ENCODE results near the gene KAT6B. TPM values are rescaled to one million over a fixed set of nuclear protein-coding genes. Genes with fewer than 3 reads are reported as not detected.

KAT6B gene
- total RNA-seq, 2 experiments from 2014 or later = 70.3 to 74.2 TPM

DNA sequence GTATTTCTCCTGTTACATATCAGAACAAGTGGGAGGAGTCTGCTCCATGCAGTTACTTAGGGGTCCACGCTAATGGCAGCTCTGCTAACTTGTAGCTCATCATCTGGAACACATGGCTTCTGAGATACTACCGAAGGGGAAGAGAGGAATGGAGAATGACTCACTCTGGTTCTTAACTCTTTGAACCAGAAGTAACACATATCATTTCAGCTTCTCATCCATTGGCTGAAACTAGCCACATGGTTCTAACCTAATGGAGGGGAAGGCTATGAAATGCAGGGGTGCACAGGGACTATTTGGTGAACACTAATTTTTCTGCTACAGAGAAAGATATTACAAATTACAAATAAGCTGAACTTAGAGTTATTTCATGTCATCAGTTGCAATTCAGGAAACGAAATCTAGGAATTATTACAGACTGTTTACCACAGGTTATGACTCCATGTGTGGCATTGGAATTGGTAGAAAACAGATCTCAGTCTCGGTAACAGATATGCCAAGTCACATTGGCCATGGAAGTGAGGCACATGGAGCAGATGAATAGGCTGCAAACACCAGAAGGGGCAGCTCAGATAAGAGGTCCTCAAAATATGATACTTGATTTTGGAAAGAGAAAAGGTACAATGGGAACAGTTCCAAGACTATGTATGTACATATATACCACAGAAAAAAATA is 9.4 kb upstream of the KAT6B start:
- no peak overlapping the region for H3K27ac ChIP-seq (ENCODE audit: low read depth in 1 of 2, low read length in 2 of 2)
- no peaks in the 10 kb centered on the region for H3K36me3 ChIP-seq (ENCODE audit: insufficient read depth, low read length)
- POLR2A ChIA-PET = no interaction called here
- intact Hi-C loops (cut with DNase I, micrococcal nuclease) = no loop called here
- H3K4me1 Mint-ChIP-seq (ENCODE audit: low read depth) = peaks cover 8% of the 10 kb centered on the region
- H3K4me3 Mint-ChIP-seq = no peak overlapping the region
- no peak for DNase-seq
- TF ChIP-seq, protein P1, sequence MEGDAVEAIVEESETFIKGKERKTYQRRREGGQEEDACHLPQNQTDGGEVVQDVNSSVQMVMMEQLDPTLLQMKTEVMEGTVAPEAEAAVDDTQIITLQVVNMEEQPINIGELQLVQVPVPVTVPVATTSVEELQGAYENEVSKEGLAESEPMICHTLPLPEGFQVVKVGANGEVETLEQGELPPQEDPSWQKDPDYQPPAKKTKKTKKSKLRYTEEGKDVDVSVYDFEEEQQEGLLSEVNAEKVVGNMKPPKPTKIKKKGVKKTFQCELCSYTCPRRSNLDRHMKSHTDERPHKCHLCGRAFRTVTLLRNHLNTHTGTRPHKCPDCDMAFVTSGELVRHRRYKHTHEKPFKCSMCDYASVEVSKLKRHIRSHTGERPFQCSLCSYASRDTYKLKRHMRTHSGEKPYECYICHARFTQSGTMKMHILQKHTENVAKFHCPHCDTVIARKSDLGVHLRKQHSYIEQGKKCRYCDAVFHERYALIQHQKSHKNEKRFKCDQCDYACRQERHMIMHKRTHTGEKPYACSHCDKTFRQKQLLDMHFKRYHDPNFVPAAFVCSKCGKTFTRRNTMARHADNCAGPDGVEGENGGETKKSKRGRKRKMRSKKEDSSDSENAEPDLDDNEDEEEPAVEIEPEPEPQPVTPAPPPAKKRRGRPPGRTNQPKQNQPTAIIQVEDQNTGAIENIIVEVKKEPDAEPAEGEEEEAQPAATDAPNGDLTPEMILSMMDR (IDR thresholded peaks at IDR 0.05) = no peak
- no peaks in the 10 kb centered on the region for H3K36me3 Mint-ChIP-seq (ENCODE audit: low read depth)
- no peak overlapping the region for H3K4me3 ChIP-seq (ENCODE audit: low read length)
- CTCF ChIA-PET = interaction anchor here (1.1 kb wide), 1 partner anchor 79 kb away, joined by 3 read pairs; no protein-coding TSS in a partner anchor
- ATAC-seq (ENCODE audit: poor library complexity) = no peak
- peaks cover 6% of the 10 kb centered on the region for H3K4me1 ChIP-seq (ENCODE audit: insufficient read depth, low read length)
- no peak overlapping the region for H3K27ac Mint-ChIP-seq
- no peaks in the 10 kb centered on the region for H3K27me3 ChIP-seq (ENCODE audit: control insufficient read depth in 1 of 2, insufficient read depth in 2 of 2, low read length in 2 of 2)
- no peaks in the 10 kb centered on the region for H3K9me3 ChIP-seq (ENCODE audit: control insufficient read depth in 1 of 2, insufficient read depth in 1 of 2, low read length in 2 of 2)
- H3K9me3 Mint-ChIP-seq = no peaks in the 10 kb centered on the region
- no peaks in the 10 kb centered on the region for H3K27me3 Mint-ChIP-seq

DNA sequence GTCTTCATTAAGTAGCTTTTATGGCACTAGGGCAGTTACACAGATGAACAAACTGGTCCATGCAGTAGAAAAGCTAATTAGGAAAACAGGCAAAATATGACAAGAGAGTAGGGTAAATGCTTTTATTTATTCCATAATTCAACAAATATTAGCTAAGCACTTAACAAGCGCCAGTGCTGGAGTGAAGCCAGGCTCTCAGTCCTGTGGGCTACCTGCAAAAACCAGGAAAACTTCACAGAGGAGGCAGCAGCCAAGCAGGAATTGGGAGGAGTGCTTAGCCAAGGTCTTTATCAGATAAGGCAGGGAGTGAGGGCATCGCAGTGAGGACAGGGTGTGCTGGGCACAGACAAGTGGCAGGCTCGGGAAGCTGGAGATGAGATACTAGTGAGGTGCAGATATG is 4.9 kb upstream of the KAT6B start:
- ChIA-PET POLR2A (no interaction called here), CTCF (no interaction called here)
- TF ChIP-seq, protein P1 (IDR thresholded peaks at IDR 0.05) = no peak
- Histone ChIP-seq H3K9me3 (ENCODE audit: control insufficient read depth in 1 of 2, insufficient read depth in 1 of 2, low read length in 2 of 2) (no peaks in the 10 kb centered on the region), H3K4me1 (ENCODE audit: insufficient read depth, low read length) (peaks cover 27% of the 10 kb centered on the region), H3K27ac (ENCODE audit: low read depth in 1 of 2, low read length in 2 of 2) (no peak overlapping the region), H3K27me3 (ENCODE audit: control insufficient read depth in 1 of 2, insufficient read depth in 2 of 2, low read length in 2 of 2) (no peaks in the 10 kb centered on the region), H3K4me3 (ENCODE audit: low read length) (no peak overlapping the region), H3K36me3 (ENCODE audit: insufficient read depth, low read length) (no peaks in the 10 kb centered on the region)
- H3K4me3 Mint-ChIP-seq = no peak overlapping the region
- ATAC-seq (ENCODE audit: poor library complexity) (no peak), DNase-seq (no peak)
- intact Hi-C loops (cut with DNase I, micrococcal nuclease) = loop anchor here (5.0 to 10.0 kb wide), 4 partner anchors 193 to 947 kb away; partner anchors contain the start of gene CAMK2G (in 2 of the 2)
- H3K27ac Mint-ChIP-seq = peak overlapping the region; percentile 16
- no peaks in the 10 kb centered on the region for H3K9me3 Mint-ChIP-seq
- H3K27me3 Mint-ChIP-seq = no peaks in the 10 kb centered on the region
- H3K4me1 Mint-ChIP-seq (ENCODE audit: low read depth) = peaks cover 32% of the 10 kb centered on the region
- peaks cover 3% of the 10 kb centered on the region for H3K36me3 Mint-ChIP-seq (ENCODE audit: low read depth)

DNA sequence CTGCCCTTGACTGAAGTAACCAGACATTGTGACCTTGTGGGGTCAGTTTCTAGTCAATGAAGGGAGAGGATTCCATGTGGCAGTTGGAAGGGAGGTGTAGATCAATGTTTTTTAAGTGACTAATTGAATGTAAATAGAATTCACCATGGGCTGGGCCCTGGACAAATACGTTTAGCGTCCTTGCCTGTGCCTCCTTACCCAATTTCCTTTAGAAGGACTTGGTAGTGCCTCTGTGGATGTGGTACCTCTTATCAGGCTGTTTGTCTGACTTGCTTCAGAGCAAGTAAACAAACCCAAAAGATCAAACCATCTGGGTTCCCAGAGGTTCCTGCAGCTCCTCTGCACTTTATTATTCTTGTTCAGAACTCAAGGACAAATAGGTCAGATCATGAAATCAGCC is 4.3 kb upstream of the KAT6B start:
- no peaks in the 10 kb centered on the region for H3K9me3 Mint-ChIP-seq
- peak in 1 of 14 experiments; percentile 3 for DNase-seq
- H3K36me3 ChIP-seq (ENCODE audit: insufficient read depth, low read length) = no peaks in the 10 kb centered on the region
- intact Hi-C loops (cut with DNase I, micrococcal nuclease) = loop anchor here (5.0 to 10.0 kb wide), 4 partner anchors 193 to 947 kb away; partner anchors contain the start of gene CAMK2G (in 2 of the 2)
- H3K4me3 ChIP-seq (ENCODE audit: low read length) = no peak overlapping the region
- H3K4me1 ChIP-seq (ENCODE audit: insufficient read depth, low read length) = peaks cover 28% of the 10 kb centered on the region
- peaks cover 4% of the 10 kb centered on the region for H3K36me3 Mint-ChIP-seq (ENCODE audit: low read depth)
- H3K27ac Mint-ChIP-seq = peak overlapping the region; percentile 69
- ChIA-PET CTCF (no interaction called here), POLR2A (interaction anchor here (1.2 kb wide), 1 partner anchor 236 kb away, joined by 5 read pairs; no protein-coding TSS in a partner anchor)
- no peaks in the 10 kb centered on the region for H3K27me3 Mint-ChIP-seq
- peak overlapping the region; percentile 78 for H3K4me3 Mint-ChIP-seq
- ATAC-seq (ENCODE audit: poor library complexity) = no peak
- peaks cover 35% of the 10 kb centered on the region for H3K4me1 Mint-ChIP-seq (ENCODE audit: low read depth)
- peak overlapping the region in 1 of 2 donors; percentile 30 for H3K27ac ChIP-seq (ENCODE audit: low read depth in 1 of 2, low read length in 2 of 2)
- H3K27me3 ChIP-seq (ENCODE audit: control insufficient read depth in 1 of 2, insufficient read depth in 2 of 2, low read length in 2 of 2) = no peaks in the 10 kb centered on the region
- TF ChIP-seq, protein P1 (IDR thresholded peaks at IDR 0.05) = no peak
- no peaks in the 10 kb centered on the region for H3K9me3 ChIP-seq (ENCODE audit: control insufficient read depth in 1 of 2, insufficient read depth in 1 of 2, low read length in 2 of 2)

Data from CD4-positive, alpha-beta T cell (primary cell).